Ecto neural progenitor cell (in vitro differentiated cells): ENCODE results near the gene FBXL22.
"Not testable (repeated sequence)": the region's sequence is repeated elsewhere in the genome, so short reads cannot be mapped to it uniquely, and the experiment has no call there.

Source experiments
- DNase-seq: peaks from one replicate; pipeline ENCODE4 v3.0.0-alpha.2; 2018; ENCODE audit warnings: low spot score

FBXL22 gene

GRCh38 chr15:63612300-63612699 is 15.1 kb downstream of the FBXL22 start:
- DNase-seq: no peak

GRCh38 chr15:63615935-63616334 is 18.7 kb downstream of the FBXL22 start:
- no peak for DNase-seq

GRCh38 chr15:63617147-63617546 is 20.0 kb downstream of the FBXL22 start:
- not testable (repeated sequence) for DNase-seq

- not testable (repeated sequence) for DNase-seq
Measured at GRCh38 chr15:63617627-63618026, 20.4 kb downstream of the FBXL22 start.

- not testable (repeated sequence) for DNase-seq
Measured at GRCh38 chr15:63620760-63621159, 23.6 kb downstream of the FBXL22 start.

- DNase-seq: no peak
Measured at GRCh38 chr15:63623232-63623969, 26.2 kb downstream of the FBXL22 start.

GRCh38 chr15:63626955-63627354 is 29.8 kb downstream of the FBXL22 start:
- no peak for DNase-seq

GRCh38 chr15:63628123-63628822 is 31.1 kb downstream of the FBXL22 start:
- no peak for DNase-seq

GRCh38 chr15:63630036-63630751 is 33.0 kb downstream of the FBXL22 start:
- no peak for DNase-seq

GRCh38 chr15:63633312-63633711 is 36.1 kb downstream of the FBXL22 start:
- DNase-seq: no peak

GRCh38 chr15:63634154-63634553 is 37.0 kb downstream of the FBXL22 start:
- no peak for DNase-seq

GRCh38 chr15:63636518-63637061 is 39.4 kb downstream of the FBXL22 start:
- no peak for DNase-seq

- no peak for DNase-seq
Measured at GRCh38 chr15:63638839-63639238, 41.7 kb downstream of the FBXL22 start.

- no peak for DNase-seq
Measured at GRCh38 chr15:63640146-63640545, 43.0 kb downstream of the FBXL22 start.
